Stimulated activated CD4-positive, alpha-beta T cell treated with anti-CD3 and anti-CD28 coated beads, TNF-alpha, amount 100 ng/mL, for 1 hour (primary cell): ENCODE measurements around the gene ASCC1.
"Not testable (repeated sequence)": the region's sequence is repeated elsewhere in the genome, so short reads cannot be mapped to it uniquely, and the experiment has no call there.

Experiments used
- DNase-seq, 3 donors: peaks; one replicate each; pipeline ENCODE4 v3.0.0-alpha.2; 2020; ENCODE audit warnings: low read depth in 3 of 3, low spot score in 1 of 3

The ASCC1 gene

DNA sequence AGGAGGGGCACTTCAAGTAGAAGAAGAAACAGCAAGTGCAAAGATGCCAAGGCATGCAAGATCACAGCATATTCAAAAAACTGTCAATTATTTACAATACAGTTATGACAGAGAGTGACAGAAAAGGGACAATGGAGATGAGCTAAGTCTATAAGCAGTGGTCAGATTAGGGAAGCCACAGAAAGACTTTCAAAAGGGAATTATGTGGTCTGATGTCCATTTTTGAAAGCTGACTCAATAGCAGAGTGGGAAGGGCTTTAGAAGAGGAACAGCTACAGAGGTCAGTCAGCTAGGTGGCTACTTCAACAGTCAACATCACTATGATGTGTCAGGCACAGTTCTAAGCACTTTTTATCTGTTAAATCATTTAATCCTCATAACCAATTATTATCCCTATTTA is 82.6 kb downstream of the ASCC1 start:
- DNase-seq, result no peak

DNA sequence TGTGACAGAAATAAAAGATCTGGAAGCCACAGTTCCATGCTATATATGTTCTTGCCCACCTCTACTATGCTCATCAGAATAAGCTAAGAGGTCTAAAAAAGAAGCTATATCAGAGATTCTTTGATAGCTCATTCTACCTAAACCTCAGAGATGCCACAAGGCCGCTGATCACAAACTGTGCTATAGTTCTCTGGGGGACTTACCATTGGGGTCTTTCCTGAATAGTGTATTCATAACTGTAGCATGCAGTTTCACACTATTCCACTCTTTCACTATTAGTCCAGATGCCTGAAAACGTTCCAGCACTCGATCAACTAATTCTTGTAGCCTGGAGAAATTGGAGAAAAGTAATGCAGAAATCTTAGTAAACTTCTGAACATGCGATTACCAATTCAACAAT is 83.2 kb downstream of the ASCC1 start:
- DNase-seq, result no peak

DNA sequence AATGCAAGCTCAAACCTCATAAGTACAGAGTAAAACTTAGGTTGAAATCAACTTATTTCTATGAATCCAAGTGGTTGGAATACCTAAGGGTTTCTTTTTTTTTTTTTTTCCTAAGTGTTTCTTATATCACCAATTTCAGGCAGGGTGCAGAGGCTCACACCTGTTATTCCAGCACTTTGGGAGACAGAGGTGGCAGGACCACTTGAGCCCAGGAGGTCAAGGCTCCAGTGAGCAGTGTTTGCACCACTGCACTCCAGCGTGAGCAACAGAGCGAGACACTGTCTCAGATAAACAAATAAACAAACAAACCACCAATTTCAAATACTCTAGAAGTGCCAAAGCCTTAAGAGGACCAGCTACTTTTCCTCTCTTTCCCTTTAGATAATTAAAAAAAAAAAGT is 88.5 kb downstream of the ASCC1 start:
- no peak for DNase-seq

DNA sequence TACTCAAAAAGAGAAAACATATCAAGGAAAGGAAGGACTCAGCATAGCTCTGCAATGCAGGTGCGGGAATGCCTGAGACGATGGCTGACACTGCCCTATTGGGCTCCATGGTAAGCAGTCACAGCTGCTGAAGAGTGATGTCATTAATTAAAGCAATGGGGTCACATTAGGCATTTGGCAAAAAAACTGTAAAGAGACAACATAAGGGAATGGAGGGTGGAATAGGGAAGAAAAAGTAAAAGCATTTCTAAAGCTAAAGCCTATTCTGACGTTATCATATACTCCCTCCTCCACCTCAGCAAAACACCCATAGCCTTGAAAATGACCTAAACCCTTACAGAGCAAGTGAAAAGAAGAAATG is 89.2 kb downstream of the ASCC1 start:
- no peak for DNase-seq

DNA sequence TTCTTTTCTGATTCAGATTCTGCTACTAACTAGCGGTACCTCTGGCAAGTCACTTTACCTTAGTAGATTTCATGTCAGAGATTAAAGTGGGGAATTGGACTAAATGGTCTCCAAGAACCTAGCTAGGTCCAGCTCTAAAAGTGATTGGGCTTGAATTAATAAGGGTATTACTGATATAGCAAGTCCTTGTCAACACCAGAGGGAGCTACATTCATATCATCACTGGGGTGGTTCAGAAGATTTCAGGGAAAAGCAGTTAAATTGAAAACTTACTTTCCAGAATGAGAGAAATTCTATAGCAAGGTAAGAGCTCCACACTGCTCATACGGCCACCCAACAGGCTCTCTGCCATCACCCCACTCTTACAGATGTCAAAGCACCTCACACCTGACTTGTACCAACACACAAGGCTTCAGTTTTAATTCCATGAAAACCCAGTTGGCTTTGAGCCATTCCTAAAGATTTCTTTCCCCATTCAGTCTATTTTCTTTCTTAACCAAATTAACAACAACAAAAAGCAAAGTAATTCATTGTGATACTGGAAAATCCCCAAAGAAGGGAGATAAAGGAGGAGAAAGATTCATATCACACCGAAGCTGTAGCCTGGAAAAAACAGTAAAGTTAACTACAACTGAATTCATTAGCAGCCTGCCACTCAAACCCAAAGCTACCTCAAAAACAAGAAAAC is 89.7 kb downstream of the ASCC1 start:
- DNase-seq, result no peak

DNA sequence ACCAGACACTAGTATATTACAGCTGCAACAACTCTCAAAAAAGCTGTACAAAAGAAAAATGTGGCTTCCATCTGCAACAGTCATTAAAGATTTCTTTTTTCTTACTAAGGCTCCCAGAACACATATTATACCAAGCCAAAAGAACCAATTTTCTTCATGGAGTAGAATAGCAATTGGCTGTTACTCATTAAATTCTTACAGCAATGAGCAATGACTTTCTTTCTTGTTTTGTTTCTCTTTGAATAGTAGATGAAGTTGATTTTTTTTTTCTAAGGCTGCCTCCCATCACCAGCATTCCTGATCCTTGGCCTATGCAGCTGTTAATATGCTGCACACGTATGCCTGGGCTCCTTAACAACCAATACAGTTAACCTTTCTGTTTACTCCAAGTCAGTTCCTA is 91.1 kb downstream of the ASCC1 start:
- no peak for DNase-seq

DNA sequence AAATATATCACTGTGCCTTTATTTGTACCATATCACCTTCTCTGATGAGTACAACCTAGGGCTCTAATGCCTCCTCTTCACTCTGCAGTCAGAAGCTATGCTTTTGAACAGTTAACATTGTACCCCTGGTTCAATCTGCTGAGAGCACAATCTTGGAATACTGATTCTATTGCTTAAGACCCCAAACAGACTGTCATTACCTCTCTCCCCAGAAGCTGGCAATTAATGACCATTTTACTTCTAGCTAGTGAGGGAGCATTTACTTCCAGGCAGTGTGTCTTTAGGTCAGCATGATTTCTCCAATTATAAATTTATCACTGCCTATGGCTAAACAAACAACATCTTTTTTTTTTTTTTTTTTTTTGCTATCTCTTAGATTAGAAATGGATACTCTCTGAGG is 91.7 kb downstream of the ASCC1 start:
- DNase-seq, result no peak

DNA sequence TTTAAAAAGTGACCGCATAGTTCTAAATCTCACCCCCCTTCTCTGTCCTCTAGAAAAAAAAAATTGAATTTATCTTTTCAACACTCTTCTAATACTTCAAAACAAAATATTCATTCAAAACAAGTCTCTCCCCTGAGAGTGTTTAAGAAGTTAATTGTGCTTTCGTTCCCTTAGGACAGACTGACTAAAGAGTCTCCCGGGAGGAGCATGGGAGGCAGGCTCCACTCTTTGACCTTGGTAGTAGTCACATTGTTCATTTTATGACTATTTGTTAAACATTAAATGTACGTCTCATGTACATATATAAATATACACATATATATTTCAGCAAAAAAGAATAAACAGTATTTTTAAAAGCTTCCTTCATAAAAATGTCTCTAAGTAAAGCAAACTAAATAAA is 92.5 kb downstream of the ASCC1 start:
- no peak for DNase-seq

DNA sequence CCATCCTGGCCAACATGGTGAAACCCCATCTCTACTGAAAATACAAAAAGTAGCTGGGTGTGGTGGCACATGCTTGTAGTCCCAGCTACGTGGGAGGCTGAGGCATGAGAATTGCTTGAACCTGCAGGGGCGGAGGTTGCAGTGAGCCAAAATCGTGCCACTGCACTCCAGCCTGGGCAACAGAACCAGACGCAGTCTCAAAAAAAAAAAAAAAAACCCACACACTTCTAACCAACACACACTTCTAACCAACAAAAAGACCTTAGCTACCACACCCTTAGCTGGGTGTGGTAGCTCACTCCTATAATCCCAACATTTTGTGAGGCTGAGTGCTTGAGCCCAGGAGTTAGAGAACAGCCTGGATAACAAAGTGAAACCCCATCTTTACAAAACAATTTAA is 93.9 kb downstream of the ASCC1 start:
- DNase-seq, result no peak

DNA sequence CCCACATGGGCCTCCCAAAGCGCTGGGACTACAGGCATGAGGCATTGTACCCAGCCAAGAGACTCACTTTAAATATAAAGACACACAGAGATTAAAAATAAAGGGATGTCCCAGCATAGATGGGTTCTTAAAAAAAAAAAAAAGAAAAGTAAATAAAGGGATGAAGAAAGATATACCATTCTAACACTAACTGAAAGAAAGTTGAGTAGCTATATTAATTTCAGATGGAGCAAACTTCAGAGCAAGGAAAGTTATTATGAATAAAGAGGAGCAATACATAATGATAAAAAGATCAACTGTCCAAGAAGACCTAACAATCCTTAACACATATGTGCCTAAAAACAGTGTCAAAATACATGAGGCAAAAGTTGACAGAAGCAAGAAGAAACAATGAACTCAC is 94.7 kb downstream of the ASCC1 start:
- no peak for DNase-seq

DNA sequence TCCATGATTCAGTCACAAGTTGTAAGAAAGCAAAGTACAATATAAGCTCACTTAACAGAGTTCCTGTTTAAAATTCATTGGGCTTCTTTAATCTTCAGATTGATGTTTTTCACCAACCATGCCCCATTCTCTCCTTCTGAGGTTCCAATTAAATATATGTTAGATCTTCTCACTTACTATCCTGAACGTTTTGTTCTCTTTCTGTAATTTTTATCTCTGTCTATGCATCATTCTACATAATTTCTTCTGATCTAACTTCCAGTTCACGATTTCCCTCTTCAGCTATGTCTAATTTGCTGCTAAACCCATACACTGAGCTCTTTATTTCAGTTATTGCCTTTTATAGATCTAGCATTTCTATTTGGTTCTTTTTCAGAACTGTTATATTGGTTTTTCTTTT is 99.7 kb downstream of the ASCC1 start:
- no peak for DNase-seq

DNA sequence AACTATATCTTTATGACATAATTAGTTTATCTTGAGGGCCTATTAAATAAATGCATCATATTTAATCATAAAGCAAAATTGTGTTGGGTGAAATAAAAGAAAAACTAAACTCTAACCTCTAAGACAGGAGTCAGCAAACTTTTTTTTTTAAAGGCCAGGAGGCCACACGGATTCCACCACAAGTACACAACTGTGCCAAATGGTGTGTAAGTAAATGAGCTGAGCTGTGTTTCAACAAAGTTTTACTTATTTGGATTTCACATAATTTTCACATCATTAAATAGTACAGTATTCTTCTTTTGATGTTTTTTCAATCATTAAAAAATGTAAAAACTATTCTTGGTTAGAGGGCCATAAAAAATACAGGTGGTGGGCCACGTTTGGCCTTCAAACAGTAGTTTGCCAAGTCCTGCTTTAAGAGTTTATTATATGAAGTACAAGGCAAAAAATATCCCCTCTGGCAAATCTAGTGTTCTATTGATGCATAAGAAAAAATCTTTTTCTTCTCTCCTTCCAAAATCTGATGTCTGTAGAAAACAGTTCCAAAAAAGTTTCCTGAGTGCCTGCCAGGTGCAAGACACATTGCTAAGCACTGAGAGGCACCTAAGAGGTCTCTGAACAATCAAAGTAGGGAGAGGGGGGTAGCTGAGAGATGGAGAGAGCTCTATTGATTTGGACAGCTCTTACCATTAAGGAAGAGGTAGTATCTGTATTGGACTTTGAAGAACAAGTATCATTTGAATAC is 101.2 kb downstream of the ASCC1 start:
- DNase-seq, result no peak

DNA sequence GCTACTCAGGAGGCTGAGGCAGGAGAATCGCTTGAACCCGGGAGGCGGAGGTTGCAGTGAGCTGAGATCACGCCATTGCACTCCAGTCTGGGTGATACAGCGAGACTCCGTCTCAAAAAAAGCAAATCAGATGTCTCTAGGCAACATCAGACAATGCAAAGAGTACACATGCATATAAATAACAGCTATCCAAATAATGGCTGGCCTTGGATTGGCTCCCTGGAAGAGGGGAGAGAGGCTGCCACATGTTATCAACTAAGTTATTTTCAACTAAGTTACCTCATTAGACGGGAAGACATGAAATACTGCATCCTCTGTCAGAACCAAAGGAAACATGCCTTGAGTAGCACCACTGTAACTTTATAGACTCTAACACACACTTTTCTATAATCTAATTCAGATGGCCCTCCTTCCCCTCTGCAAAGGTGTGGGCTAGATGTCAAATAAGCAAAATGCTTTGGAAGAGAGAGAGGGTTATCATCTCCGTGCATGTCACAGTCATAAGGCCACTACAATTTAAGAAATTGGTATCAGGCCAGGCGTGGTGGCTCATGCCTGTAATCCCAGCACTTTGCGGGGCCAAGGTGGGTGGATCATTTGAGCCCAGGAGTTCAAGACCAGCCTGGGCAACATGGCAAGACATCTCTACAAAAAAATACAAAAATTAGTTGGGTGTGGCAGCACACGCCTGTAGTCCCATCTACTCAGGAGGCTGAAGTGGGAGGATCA is 105.2 kb downstream of the ASCC1 start:
- DNase-seq, result no peak

DNA sequence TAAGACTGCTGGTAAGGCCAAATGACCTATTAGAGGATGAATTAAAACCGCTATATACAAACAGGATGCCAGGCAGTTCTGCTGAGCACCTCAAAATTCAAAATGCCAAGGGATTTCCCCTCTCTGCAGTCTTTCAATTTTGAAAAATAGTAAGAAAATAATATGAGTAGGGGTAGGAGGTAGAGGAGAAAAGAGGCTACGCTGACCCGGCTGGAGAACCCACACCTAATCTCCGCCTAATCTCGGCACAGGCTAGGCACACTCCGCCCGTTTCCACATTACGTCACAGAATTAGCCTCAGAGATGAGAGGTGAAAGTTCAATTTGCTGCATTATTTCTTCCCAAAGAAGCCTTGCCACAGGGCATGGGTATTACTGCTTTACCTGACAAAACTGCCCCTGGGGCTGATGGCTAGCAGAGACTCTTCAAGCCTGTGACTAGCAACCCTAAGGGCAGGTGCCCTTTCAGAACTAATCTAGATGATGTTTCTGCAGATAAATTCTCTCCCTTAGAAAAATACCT is 106.4 kb downstream of the ASCC1 start:
- no peak for DNase-seq

DNA sequence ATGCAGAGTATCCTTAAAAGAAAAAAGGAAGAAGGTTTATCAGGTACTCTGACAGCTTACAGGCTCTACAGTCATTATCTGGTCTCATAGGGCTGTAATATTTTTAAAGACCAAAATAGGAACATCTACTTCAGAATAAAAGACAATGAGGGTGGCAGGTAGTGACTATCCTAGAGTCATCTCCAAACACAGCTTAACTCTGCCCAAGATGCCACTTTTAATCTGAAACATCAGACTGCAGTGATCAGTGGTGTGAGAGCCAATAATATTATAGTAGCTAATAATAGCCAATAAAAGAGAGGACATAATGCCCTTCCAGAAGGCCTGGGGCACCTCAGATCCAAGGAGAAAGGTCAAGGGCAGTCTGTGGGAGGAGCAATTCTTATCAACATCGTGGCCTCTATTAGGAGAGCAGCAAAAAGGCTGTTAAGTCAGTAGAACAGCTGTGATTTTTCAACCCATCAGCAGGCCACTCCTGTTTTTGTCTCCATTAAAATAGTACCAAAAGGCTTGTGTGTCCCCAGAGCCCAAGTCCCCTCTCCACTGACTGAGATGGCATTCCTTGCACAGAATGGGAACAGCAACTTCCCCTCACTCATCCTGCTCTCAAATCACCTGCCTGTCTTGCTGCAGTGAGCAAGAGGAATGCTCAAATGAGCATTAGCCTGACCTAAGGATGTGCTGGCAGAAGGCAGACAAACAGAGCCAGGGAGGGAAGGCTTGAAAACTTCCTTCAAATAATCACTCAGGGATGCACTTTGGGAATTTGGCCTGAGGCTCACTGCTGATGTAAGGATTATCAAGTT is 107.0 kb downstream of the ASCC1 start:
- DNase-seq, result no peak

DNA sequence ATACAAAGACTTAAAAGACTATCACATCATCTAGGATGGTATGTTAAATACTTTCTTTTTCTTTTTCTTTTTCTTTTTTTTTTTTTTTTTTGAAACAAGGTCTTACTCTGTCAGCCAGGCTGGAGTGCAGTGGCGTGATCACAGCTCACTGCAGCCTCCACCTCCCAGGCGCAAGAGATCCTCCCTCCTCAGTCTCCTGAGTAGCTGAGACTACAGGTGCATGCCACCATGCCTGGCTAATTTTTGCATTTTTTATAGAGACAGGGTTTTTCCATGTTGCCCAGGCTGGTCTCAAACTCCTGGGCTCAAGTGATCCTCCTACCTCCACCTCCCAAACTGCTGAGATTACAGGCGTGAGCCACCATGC is 108.1 kb downstream of the ASCC1 start:
- not testable (repeated sequence) for DNase-seq

DNA sequence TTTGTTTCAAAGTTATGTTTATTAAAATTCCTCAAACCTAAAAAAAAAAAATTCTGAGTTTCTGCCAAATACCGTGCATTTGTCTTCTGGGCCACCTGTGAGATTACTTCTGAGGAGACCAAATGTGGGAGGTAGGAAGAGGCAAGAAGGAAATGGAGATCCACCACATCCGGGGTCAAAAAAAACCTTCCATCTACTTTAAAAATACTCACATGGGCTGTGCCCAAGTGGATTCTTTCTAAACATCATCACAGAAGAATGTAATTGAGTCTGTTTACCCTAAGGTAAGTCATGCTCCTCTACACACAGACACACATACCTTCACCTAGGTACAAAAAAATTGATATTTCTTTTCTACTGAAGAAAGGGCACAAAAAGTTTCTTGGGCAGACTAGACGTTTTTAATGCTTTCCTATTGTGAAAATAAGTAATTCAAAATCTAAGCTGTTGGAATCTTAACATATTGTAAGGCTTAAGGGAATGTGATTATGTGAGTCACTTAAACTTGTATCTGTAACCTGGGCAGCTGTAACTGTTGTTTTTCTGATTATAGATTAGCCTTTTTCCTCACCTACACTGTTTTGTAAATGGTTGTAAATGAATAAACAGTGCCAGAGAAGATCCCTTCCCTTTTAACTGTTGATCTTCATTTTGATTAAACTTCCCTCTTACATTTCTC is 108.6 kb downstream of the ASCC1 start:
- DNase-seq, result no peak

DNA sequence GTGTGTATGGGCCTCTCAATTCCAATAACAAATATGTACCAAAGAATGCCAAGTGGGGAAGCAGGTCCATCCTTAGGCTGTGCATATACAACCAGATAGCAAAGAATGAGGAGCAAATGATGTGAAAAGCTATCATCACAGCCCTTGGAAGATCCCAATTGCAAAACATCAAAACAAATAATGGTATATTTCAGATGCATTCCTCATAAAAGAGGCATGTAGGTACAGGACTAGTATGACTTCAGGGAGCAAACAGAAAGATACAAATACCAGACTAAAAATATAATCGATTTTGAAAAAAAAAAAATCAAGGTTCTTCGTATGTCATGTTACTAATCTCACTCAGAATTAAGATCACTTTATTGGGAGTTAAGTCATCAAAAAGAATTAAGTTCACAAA is 109.2 kb downstream of the ASCC1 start:
- no peak for DNase-seq

DNA sequence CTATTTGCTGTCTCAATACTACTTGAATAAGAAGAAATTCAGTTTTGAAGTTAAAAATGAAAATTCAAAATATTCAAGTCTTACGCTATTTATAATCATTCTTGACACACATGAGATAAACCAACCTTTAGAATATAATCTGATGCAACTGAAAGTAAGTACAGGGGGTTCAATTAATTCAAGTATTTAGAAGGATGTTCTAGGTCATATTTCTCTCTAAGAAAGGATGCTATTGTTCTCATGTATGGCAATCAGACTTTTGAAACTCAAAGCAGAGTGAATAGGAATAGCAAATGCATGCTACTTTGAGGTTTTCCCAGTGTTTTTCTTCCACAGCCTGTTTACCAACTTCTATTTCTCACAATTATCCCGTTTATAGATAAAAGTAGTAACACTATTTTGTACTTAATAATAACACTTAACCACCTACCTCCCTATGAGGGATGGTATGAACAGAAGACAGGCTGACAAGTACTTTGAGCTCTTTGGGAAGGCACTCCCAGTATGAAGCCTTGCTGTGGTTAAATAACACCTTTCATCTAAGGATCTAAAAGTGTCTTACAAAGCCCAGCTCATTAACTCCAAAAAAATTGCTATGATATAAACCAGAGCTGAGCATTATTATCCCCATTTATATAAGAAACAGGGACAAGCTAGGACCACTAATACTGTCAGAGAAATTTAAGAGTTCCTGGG is 109.8 kb downstream of the ASCC1 start:
- no peak for DNase-seq

DNA sequence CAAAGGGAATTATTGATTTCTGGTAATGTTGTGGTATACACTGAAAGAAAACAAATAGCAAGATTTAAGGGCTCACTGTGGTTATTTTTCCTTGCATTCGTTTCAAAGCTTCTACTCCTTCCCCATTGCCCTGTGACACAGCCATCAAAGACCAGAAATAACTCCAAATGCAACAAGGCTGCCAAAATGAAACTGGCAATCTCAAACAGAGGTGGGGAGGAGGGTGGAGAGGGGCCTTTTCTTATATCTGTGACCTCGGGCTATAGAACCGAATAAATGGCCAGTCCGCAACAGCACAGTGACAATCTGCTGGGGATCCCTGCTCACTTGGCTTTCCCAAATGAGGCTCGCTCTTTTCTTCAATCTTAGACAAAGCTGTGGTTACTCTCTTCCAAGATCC is 110.4 kb downstream of the ASCC1 start:
- no peak for DNase-seq
